NCI-H526 treated with DMSO at 0.1 percent for 48 hours (cell line): Measurements from ENCODE around the gene JARID2.

ENCODE experiments used
- DNase-seq: peaks from one replicate; lab custom pipeline; 2025; lab: John Stamatoyannopoulos, UW

The JARID2 gene

DNA sequence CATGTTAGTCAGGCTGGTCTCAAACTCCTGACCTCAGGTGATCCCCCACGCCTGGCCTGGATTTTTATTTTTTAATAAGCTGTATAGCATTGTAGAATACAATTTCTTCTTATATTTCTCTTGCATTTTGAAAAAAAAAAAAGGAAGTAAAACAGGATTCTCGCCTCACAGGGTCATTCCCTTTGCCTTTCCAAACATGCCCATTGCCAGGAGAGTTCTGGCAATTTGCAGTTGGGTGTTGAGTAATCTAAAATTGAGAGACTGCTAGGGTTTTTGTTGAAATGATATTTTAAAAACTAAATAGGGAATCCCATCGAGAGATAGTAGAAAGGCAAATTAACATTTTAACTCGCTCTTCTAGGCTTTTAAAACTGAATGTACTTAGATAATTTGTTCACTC lies 196.1 kb downstream of the JARID2 start:
- DNase-seq = no peak

DNA sequence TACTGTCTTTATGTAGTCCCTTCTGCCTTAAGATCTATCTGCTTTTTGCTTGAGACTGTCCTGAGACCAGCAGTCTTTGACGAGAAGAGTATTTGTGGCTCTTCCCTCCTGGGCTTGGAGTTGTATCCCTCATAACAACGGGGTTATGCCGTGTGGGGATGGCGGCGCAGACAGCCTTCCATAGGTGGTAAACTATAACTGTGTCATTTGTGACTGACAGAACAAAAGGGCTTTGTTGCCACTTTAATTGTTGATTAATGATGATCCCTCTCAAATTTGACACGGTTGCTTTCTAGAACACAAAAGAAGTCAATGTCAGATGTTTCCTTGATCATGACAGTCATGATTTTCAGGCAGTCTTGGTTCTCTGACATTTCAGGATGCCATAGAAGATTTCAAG lies 196.6 kb downstream of the JARID2 start:
- no peak for DNase-seq

DNA sequence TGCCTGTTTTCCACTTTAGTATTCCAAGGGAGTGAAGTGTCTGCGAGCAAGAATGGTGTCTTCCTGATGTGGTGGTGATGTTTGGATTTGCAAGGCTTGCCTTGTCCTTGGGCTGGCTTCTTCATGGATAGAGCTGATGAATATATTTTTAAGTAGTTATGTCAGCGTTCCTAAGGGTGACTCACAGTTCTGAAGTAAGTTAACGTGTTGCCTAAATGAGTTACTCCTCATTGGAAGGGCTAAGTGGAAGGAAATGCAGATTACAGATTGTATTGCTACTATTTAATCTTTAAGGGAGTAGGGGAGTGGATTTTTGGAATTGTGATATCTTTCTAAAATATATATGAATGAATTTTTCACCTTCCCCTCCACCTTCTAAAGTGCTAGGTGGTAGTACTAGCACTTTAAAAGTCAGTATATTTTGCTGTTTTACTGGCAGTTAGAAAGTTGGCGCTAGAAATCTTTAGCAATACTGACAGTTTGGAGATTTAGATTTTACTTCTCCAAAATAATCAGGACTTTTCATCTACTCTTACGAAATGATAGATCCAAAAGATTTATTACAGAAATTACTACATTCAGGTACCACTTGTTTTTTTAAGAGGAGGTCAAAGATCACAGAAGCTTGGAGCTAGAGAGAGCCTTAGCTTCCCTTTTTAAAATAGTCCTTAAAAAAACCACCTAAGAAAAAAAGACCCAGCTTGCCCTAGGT lies 197.4 kb downstream of the JARID2 start:
- DNase-seq = no peak

GRCh38 chr6:15444081-15444731 lies 198.3 kb downstream of the JARID2 start:
- DNase-seq = no peak

DNA sequence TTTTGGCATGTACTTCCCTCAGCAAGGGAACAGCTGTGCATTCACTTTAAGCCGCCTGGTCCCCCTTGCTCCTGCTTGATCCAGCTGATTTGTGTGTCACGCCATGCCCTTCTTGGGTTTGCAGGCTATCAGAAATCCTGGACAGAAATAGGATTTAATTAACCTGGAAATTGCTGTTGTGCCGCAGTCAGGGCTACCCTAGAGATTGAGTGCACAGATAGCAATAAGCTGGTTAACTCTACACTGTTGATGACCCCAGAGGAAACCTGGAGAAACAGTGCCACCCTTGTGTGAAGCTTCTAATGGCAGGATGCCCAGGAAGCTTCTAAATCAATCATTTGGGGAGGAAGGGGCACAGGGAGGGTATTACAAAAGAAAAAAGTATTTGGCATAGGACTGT lies 199.0 kb downstream of the JARID2 start:
- DNase-seq = no peak

DNA sequence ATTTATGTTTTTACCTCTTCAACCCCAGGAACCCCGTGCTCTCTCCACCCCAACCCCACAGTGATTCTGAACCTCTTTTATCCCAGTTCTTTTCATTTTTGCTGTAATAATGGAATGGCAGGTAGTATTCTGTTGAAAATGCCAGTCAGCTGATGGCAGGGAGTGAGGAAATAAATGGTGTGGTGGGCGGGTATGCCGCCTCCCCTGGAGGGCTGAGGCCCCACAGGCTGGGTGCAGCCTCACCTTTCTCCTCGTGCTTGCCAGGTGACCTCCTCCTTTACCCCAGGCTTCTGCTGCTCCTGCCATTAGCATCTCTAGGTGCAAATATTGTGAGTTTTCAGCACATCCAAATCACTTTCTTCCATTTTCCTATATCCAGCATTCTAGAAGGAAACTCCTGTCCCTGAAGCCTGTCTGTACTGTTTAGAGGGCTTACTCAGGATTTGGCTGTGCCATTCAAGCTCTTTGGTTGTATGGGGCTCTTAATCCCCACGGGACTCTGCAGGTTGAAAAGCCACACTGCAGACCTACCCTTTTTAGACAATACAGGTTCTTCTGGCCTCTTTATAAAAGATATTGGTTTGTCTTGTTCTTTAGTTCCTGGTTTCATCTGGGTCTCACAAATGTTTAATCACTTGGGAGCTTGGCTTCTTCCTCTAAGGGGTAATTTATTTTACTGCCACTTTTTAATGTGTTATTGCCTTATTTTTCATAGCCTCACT lies 201.8 kb downstream of the JARID2 start:
- DNase-seq = no peak

DNA sequence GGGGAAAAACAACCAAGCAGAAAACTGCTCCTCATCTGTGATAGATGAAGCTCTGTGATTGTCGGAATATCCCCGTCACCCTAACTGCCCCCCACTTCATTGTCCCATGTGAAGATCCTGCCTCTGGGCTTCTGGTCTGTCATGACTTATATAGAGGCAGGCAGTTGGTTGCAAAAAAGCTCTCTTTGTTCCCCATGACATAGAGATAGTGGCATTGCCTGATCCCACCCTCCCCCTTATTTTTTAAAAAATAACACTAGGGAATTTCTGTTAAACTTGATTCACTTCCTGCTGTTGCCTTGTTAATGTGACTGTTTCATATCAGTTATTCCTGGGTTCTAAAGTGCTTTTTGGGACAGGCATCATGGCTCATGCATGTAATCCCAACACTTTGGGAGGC lies 203.1 kb downstream of the JARID2 start:
- DNase-seq = no peak

GRCh38 chr6:15451738-15452137 lies 205.9 kb downstream of the JARID2 start:
- no peak for DNase-seq

DNA sequence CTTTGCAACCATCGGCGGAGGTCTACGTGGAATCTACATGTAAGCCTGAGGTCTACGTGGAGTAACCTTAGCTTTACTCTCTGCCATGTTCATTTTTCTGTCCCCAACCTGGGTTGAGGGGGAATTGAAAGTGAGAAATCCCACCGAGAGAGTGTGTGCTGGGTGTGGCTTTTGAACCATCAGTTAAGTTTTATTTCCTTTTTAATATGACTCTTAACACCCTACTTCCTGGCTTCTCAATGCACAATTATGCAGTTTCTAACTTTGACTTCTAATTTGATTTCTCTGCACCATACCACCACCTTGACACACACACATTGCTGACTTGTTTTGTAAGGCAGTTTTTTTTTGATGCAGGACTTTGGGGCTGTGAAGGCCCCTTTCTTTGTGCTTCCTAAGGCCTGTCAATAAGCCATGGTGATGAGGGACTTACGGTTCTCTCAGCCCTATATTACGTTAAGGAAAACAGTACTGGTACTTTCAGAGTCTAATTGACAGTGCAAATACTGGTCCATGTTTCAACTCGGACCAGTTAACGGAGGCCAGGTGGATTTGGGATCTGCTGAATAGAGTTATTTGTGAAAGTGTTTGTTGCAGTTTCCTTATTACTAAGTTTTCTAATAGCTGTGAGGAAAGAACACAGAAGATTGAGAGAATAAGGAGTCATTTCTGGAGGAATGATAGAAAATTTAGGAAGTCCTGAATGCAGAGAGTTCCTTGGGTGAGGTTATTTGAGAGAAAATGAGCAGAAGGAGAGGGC lies 206.5 kb downstream of the JARID2 start:
- DNase-seq = no peak

DNA sequence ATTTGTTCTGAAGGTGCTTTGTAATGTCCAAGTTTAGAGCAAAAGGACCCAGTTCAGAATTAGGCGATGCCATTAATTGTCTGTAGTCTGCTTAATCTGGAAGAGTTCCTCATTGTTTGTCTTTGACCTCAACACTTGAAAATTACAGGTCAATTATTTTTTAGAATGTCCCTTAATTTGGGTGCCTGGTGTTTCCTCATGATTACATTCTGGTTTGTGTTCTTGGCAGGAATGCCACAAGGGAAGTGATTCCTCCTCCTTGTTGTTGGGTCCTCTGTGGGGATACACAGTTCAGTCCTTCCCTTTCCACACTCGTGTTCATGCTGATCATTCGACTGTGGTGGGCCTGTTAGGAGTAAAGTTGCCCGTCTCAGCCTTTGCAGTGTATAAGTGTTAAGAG lies 207.3 kb downstream of the JARID2 start:
- DNase-seq = no peak

- DNase-seq = no peak
Observed at GRCh38 chr6:15453622-15454021, 207.8 kb downstream of the JARID2 start.

DNA sequence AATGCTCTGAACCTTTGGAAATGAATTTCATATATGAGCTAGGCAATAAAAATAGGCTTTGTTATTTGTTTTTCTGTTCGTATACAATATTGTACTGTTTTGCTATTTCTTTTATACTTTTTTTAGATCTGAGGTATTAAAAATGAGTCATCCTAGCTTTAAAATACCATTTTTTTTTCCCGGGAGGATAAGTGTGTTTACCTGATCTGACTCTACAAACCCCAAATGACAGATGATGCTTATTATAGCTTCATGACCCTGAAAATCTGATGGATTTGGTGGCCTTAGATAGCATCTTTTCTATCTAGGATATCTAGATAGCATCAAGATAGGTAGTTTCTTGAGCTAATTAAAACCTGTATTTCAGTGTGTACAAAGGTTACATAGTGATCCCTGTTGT lies 210.6 kb downstream of the JARID2 start:
- no peak for DNase-seq

- DNase-seq = no peak
Observed at GRCh38 chr6:15457121-15457650, 211.3 kb downstream of the JARID2 start.

GRCh38 chr6:15458021-15458459 lies 212.2 kb downstream of the JARID2 start:
- DNase-seq = peak; percentile 15

DNA sequence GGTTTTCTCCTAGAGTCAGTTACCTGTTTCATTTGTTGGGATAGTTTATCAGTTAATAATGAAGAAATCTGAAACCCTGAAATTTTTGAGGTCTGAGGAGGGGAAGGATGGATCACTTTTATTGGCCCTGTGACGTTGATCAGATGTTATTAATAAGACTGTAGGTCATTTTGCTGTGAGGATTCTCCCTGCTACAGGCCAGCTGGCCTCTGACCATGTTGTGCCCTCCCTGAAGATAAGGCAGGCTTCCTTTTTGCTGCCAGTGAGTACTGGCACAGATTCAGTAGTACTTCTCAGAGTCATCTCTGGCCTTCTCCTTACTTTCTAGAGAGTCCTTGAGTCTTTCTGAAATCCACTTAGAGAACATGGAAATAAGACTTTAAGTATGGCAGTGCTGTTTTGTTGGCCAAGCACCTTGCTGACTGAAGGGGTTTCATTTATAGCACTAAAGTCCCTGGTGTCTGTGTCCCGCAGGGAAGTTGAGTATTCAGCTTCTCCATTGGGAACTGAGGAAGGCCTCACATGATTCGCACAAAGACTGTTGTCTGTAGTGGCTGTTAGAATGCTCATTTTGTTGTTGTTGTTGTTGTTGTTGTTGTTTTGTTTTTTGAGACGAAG lies 214.3 kb downstream of the JARID2 start:
- DNase-seq = no peak

DNA sequence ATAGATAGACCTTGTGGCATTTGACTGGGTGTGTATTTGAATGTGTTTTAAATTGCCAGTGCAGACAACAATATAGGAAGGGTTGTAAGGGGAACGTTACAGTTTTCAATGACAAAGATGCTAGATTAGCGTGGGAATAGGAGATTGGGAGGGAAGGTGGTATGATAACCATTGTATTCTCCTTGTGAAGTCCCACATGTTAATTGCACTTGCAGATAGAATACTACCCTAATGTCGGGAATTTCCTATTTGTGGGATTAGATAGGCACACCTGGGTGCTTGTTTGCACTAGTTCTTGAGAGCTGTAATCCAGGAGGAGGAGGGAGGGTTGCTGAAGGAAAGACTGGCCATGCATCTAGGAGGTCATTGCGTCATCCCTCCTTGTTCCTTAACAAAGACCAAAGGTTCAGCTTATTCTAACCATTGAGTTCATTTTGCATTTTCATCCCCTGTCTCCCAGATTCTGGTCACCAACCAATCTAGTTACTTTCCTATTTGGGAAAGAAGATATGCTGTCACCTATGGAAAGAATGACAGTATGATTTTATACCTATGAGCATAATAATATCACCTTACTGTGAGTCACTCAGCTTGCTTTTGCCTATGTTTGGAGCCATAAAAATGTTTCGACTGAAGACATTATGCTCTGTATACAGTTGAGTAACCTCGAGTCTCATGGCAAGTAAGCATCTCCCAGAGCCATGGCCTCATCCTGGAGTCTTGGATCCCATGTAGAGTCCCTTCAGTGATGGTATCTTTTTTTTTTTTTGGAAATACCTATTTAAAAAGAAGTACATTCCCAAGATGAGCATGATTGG lies 215.5 kb downstream of the JARID2 start:
- no peak for DNase-seq

DNA sequence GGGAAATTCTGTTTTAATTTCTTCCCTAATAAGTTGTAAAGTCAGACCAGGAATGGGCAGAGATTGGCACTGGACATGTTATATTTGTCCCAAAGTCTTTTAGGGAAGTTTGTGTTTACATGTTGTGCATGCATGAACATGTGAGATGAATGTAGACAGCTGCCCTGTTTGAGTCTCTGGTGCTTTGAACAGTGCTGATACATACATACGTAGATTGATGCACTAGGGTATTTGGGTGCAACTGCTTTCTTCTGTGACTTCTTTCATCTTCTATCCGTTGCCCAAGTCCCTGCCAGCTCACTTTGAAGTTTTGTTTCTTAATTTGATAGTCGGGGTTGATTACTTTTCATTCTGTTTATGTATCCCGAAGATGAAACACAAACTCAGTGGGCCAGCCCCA lies 216.4 kb downstream of the JARID2 start:
- DNase-seq = no peak

- no peak for DNase-seq
Observed at GRCh38 chr6:15462717-15463525, 217.1 kb downstream of the JARID2 start.

GRCh38 chr6:15464211-15464725 lies 218.4 kb downstream of the JARID2 start:
- no peak for DNase-seq

DNA sequence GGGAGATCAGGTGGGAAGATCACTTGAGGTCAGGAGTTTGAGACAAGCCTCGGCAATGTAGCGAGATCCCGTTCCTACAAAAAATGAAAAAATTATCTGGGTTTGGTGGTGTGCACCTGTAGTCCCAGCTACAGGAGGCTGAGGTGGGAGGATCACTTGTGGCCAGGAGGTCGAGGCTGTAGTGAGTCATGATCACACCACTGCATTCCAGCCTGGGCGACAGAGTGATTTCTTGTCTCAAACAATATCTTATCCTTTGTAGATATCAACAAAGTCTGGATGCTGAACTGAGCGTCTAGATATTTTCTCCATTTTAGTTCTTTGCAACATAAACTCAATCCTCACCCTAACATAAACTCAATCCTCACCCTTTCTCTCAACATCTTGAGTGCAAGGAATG lies 219.3 kb downstream of the JARID2 start:
- DNase-seq = no peak
